ENCODE measurements around the gene PTPN14. TPM values are rescaled to one million over a fixed set of nuclear protein-coding genes. Genes with fewer than 3 reads are reported as not detected.

PTPN14 gene
- total RNA-seq, 4 donors from 2014 or later: 4.5 to 9.7 (median 7.1) TPM

GRCh38 chr1:214386747-214387146, 164.7 kb downstream of the PTPN14 start:
- DNase-seq: no peak
- Histone ChIP-seq H3K27me3 (no peaks in the 10 kb centered on the region), H3K27ac (no peak overlapping the region), H3K4me3 (no peak overlapping the region), H3K9me3 (no peaks in the 10 kb centered on the region), H3K36me3 (no peaks in the 10 kb centered on the region), H3K4me1 (no peaks in the 10 kb centered on the region)
- TF ChIP-seq POLR2AphosphoS5 (IDR thresholded peaks at IDR 0.05): no peak
- no peak for TF ChIP-seq EP300 (IDR thresholded peaks at IDR 0.05; ENCODE audit: low read depth)
- no peak for TF ChIP-seq CTCF (IDR thresholded peaks at IDR 0.05)
- no peak for TF ChIP-seq POLR2A (IDR thresholded peaks at IDR 0.05)
- in situ Hi-C loops (cut with MboI; ENCODE audit: low pct_ligation_motif_present in 1 of 4, low pct_unique_long_range_greater_than_20kb in 1 of 4, low sequenced_read_pairs in 3 of 4): no loop called here
- WGBS, 2 donors (ENCODE audit: low coverage in 1 of 2): 86 to 90% methylated on average over 2 to 14 of the region's 14 CpGs
- intact Hi-C loops (cut with DNase I; ENCODE audit: low total_unique reads): no loop called here

GRCh38 chr1:214386333-214386732, 165.1 kb downstream of the PTPN14 start:
- 88 to 90% methylated on average over 7 of the region's 7 CpGs for WGBS, 2 donors (ENCODE audit: low coverage in 1 of 2)
- no peak overlapping the region for H3K27ac ChIP-seq
- H3K9me3 ChIP-seq: no peaks in the 10 kb centered on the region
- in situ Hi-C loops (cut with MboI; ENCODE audit: low pct_ligation_motif_present in 1 of 4, low pct_unique_long_range_greater_than_20kb in 1 of 4, low sequenced_read_pairs in 3 of 4): no loop called here
- H3K4me3 ChIP-seq: no peak overlapping the region
- TF ChIP-seq CTCF (IDR thresholded peaks at IDR 0.05): no peak
- TF ChIP-seq POLR2A (IDR thresholded peaks at IDR 0.05): no peak
- TF ChIP-seq POLR2AphosphoS5 (IDR thresholded peaks at IDR 0.05): no peak
- TF ChIP-seq EP300 (IDR thresholded peaks at IDR 0.05; ENCODE audit: low read depth): no peak
- intact Hi-C loops (cut with DNase I; ENCODE audit: low total_unique reads): no loop called here
- no peak for DNase-seq
- no peaks in the 10 kb centered on the region for H3K4me1 ChIP-seq
- H3K27me3 ChIP-seq: no peaks in the 10 kb centered on the region
- H3K36me3 ChIP-seq: no peaks in the 10 kb centered on the region

GRCh38 chr1:214385428-214385827, 166.0 kb downstream of the PTPN14 start:
- Histone ChIP-seq H3K27me3 (no peaks in the 10 kb centered on the region), H3K4me3 (no peak overlapping the region), H3K36me3 (no peaks in the 10 kb centered on the region), H3K4me1 (no peaks in the 10 kb centered on the region), H3K9me3 (no peaks in the 10 kb centered on the region), H3K27ac (no peak overlapping the region)
- WGBS, 2 donors (ENCODE audit: low coverage in 1 of 2): 91 to 100% methylated on average over 1 of the region's 1 CpG
- intact Hi-C loops (cut with DNase I; ENCODE audit: low total_unique reads): no loop called here
- in situ Hi-C loops (cut with MboI; ENCODE audit: low pct_ligation_motif_present in 1 of 4, low pct_unique_long_range_greater_than_20kb in 1 of 4, low sequenced_read_pairs in 3 of 4): no loop called here
- TF ChIP-seq POLR2A (IDR thresholded peaks at IDR 0.05): no peak
- TF ChIP-seq CTCF (IDR thresholded peaks at IDR 0.05): no peak
- TF ChIP-seq EP300 (IDR thresholded peaks at IDR 0.05; ENCODE audit: low read depth): no peak
- TF ChIP-seq POLR2AphosphoS5 (IDR thresholded peaks at IDR 0.05): no peak
- no peak for DNase-seq

GRCh38 chr1:214384373-214385079, 166.9 kb downstream of the PTPN14 start:
- in situ Hi-C loops (cut with MboI; ENCODE audit: low pct_ligation_motif_present in 1 of 4, low pct_unique_long_range_greater_than_20kb in 1 of 4, low sequenced_read_pairs in 3 of 4) (no loop called here), intact Hi-C loops (cut with DNase I; ENCODE audit: low total_unique reads) (no loop called here)
- 69 to 93% methylated on average over 2 to 15 of the region's 18 CpGs for WGBS, 2 donors (ENCODE audit: low coverage in 1 of 2)
- no peak for TF ChIP-seq CTCF (IDR thresholded peaks at IDR 0.05)
- no peak for TF ChIP-seq EP300 (IDR thresholded peaks at IDR 0.05; ENCODE audit: low read depth)
- no peak for TF ChIP-seq POLR2A (IDR thresholded peaks at IDR 0.05)
- no peak for TF ChIP-seq POLR2AphosphoS5 (IDR thresholded peaks at IDR 0.05)
- Histone ChIP-seq H3K36me3 (no peaks in the 10 kb centered on the region), H3K27ac (no peak overlapping the region), H3K27me3 (no peaks in the 10 kb centered on the region), H3K4me3 (no peak overlapping the region), H3K4me1 (no peaks in the 10 kb centered on the region), H3K9me3 (no peaks in the 10 kb centered on the region)
- DNase-seq: no peak

Measured in transverse colon (tissue), 4 donors.